Activated gamma-delta T cell treated with Interleukin-2 at 50 U/mL for 16 hours (primary cell): Measurements from ENCODE around the gene FER.
"Not testable (repeated sequence)": the region's sequence is repeated elsewhere in the genome, so short reads cannot be mapped to it uniquely, and the experiment has no call there.

Source experiments
- DNase-seq: peaks from one replicate; pipeline ENCODE4 v3.0.0-alpha.2; 2020

FER gene

GRCh38 chr5:108983461-108984092 lies 235.9 kb downstream of the FER start:
- DNase-seq, result no peak

DNA sequence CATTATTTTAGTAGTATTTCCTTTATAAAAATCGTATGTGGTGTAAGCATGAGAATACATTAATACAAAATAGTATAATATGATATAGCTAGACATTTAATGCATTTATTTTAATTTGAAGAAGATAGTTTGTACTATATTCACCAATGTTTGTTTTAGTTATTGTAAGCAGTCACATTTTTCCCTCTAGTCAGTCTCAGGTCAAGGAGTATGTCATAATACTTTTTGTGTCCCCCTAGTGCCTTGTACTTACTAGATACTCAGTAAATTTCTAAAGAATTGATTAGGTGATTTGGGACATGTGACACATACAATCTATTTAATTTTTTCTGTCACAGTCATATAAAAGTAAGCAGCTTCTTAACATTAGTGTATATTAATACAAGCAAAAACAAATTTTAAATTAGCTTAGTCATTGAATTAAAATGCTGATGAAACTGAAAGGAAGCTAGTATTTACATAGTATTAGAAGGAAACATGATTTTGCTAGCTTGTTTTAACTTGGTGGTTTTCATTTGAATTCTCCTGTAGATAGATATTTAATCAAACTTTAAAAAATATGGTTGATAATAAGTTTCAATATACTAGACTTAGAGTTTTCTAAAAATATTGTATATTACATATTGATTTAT lies 242.2 kb downstream of the FER start:
- no peak for DNase-seq

DNA sequence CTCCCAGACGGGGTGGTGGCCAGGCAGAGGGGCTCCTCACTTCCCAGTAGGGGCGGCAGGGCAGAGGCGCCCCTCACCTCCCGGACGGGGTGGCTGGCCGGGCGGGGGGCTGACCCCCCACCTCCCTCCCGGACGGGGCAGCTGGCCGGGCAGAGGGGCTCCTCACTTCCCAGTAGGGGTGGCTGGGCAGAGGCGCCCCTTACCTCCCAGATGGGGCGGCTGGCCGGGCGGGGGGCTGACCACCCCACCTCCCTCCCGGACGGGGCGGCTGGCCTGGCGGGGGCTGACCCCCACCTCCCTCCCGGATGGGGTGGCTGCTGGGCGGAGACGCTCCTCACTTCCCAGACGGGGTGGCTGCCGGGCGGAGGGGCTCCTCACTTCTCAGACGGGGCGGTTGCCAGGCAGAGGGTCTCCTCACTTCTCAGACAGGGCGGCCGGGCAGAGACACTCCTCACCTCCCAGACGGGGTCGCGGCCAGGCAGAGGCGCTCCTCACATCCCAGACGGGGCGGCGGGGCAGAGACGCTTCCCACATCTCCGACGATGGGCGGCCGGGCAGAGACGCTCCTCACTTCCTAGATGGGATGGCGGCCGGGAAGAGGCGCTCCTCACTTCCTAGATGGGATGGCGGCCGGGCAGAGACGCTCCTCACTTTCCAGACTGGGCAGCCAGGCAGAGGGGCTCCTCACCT lies 244.8 kb downstream of the FER start:
- not testable (repeated sequence) for DNase-seq

DNA sequence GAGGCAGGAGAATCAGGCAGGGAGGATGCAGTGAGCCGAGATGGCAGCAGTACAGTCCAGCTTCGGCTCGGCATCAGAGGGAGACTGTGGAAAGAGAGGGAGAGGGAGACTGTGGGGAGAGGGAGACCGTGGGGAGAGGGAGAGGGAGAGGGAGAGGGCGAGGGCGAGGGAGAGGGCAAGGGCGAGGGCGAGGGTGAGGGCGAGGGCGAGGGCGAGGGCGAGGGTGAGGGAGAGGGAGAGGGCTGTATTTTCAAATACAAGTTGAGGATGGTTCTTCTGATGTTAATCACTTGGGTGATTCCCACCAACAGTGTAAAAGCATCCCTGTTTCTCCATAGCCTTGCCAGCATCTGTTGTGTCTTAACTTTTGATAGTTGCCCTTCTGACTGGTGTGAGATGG lies 245.7 kb downstream of the FER start:
- not testable (repeated sequence) for DNase-seq

GRCh38 chr5:108997720-108998119 lies 250.0 kb downstream of the FER start:
- DNase-seq, result no peak

- no peak for DNase-seq
These were observed 250.5 kb downstream of the FER start for GRCh38 chr5:108998216-108998615.

GRCh38 chr5:109003928-109004327 lies 256.2 kb downstream of the FER start:
- no peak for DNase-seq

- DNase-seq, result no peak
These were observed 257.8 kb downstream of the FER start for GRCh38 chr5:109005297-109006009.

- no peak for DNase-seq
These were observed 258.4 kb downstream of the FER start for GRCh38 chr5:109006129-109006528.

DNA sequence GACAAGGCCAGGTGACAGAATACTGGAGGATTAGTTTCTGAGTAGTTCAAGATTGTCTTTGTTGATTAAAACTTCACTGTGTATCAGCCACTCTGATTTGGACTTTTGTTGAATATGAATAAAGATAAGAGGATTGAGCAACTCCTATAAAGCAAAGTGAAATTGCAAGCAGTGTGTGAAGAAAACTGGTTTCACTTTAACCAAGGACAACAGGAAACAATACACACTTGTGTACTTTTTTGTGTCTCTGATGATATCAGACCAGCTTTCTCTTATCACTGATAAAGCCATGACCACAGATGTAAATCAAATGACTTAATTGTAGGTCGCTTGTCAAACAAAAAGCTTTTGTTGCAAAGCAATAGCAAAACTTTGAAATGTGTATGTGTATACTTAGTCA lies 268.6 kb downstream of the FER start:
- no peak for DNase-seq

GRCh38 chr5:109022056-109022455 lies 274.4 kb downstream of the FER start:
- no peak for DNase-seq

DNA sequence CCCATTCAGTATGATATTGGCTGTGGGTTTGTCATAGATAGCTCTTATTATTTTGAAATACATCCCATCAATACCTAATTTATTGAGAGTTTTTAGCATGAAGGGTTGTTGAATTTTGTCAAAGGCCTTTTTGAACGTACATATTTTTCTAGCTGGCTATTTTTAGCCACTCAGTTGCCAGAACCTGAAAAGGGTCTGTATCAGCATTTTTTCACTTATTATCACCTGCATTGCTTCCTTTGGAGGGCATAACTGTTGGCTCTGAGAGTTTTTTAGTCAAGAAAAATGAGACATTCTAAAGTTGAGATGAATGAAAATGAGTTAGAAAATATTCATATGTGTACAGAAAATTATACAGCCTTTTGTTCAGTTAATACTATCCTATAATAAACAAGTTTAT lies 278.0 kb downstream of the FER start:
- not testable (repeated sequence) for DNase-seq

DNA sequence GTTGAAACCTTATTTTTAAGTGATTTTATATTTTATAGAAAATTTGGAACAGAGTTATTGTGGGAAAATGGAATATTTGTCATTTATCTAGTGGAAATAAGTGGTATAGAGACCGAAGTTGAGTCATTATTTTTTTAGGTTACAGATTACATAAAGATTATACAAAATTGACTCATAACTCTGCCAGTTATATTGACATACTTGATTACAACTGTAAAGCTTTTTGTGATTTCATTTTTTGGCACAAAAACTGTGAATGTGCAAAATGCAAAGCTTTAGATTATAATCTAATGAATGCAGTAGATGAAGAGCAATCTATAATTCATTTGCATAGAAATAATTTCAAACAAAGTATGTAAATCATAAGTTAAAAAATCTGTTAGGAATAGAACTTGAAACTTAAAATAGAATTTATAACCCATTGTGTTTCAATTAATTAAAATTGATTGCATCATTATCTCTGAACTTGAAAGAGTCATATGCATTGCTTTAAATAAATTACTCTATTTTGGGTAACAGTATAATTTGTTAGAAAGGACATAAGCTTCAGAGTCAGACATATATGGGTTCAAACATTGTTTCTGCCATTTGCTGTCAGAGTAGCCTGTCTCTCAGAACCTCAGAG lies 280.4 kb downstream of the FER start:
- no peak for DNase-seq

GRCh38 chr5:109028608-109029299 lies 281.1 kb downstream of the FER start:
- no peak for DNase-seq

DNA sequence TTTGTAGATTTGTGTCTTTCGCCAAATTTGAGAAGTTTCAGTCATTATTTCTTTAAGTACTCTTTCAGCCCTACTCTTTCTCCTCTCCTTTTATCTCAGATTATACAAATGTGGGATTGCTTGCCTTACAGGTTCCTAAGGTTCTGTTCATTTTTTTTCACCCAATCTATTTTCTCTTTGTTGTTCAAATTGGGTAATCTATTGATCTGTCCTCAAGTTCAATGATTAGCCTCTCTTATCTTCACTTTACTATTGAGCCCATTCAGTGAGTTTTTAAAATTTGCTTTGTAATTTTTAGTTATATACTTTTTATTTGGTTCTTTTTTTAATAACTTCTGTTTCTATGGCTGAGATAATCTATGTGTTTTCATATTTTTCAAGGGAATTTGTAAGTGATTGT lies 282.1 kb downstream of the FER start:
- no peak for DNase-seq

- no peak for DNase-seq
These were observed 282.9 kb downstream of the FER start for GRCh38 chr5:109030360-109031143.

- no peak for DNase-seq
These were observed 286.6 kb downstream of the FER start for GRCh38 chr5:109034306-109034705.

DNA sequence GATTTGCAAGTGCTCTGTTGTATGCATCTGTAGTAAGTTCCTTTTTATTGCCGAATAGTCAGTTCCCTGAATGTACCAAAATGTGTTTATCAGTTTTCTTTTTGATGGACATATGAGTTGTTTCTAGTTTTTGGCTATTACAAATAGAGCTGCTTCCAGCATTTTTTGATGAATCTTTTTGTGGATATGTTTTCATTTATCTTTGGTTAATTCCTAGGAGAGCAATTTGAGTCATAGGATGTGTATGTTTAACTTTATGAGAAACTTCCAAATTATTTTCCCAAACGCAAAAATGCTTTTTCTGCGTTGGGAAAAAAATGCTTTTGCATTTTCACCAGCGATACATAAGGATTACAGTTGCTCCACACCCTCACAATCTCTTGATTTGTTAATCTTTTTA lies 287.7 kb downstream of the FER start:
- no peak for DNase-seq

GRCh38 chr5:109038209-109038840 lies 290.6 kb downstream of the FER start:
- DNase-seq, result no peak

- DNase-seq, result no peak
These were observed 293.6 kb downstream of the FER start for GRCh38 chr5:109041317-109041716.

DNA sequence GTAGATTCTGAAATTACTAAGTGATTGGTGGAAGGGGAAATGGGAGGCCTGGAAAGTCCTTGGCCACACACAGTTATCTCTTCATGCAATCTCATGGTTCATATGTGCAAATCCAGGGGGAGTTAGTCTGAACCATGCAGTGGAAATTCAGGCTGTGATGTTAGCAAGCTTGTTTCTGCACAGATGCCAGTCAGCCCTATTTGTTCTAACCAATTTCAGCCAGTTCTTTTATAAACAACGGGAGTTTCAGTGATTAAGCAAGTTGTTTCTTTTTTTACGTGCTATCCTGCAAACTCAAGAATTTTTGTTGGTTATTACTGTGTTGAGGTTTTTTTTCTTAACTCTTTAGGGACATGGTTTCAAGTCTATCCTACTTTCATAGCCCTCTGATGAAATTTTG lies 298.0 kb downstream of the FER start:
- no peak for DNase-seq
